Measurements from ENCODE around the gene SIPA1L3. TPM values are rescaled to one million over a fixed set of nuclear protein-coding genes. Genes with fewer than 3 reads are reported as not detected.

The SIPA1L3 gene
- total RNA-seq, 1 donor from 2014 or later = 26.9 TPM

DNA sequence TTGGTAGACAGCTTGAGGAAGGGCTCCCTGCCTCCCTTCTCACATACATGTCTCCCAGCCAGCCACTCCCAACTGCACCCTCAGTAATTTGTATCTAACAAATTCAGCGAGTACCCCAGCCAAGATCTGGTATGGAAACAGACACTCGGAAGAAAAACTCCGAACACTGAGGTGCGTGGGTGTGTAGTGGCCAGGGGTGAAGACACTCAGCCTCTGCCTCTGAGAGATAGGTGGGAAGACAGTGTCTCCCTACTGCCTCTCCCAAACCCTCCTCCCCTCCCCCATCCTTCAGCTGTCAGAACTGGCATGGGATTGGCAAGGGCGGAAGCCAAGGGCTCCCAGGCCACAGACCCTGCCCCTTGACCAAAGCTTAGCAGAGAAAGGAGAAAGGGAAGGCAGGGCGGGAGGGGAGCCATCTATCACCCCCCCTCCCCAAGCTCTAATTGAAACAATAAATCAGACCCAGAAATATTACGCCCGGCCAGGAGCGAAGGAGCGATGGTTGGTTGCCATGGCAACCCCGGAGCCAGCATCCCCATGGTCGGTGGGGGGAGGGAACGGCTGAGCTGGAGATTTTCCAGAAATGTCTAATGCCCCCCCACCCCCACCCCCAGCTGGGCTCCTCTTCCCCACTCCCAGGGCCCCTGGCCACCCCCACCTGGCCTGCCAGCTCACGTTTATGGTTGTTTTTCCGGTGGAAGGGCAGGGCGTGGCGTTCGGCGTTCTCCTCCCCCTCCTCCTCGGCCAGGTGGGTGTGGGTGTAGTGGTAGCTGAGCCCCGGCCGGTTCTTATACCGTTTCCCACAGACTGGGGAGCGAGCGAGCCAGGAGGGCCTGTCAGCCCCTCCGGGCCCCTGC is 310.0 kb downstream of the SIPA1L3 start:
- H3K36me3 Mint-ChIP-seq (ENCODE audit: low read depth, unreplicated experiment) = peaks cover 13% of the 10 kb centered on the region
- H3K27ac ChIP-seq (ENCODE audit: low read depth, low read length) = no peak overlapping the region
- peaks cover 15% of the 10 kb centered on the region for H3K4me1 ChIP-seq (ENCODE audit: insufficient read depth, low read length)
- H3K4me3 ChIP-seq (ENCODE audit: insufficient read depth, low read depth, low read length) = no peak overlapping the region
- no peaks in the 10 kb centered on the region for H3K79me2 ChIP-seq (ENCODE audit: insufficient read depth, low read length)
- peaks cover 9% of the 10 kb centered on the region for H3K4me1 Mint-ChIP-seq (ENCODE audit: low read depth, unreplicated experiment)
- H4K20me1 ChIP-seq (ENCODE audit: insufficient read depth, low read length) = peaks cover 4% of the 10 kb centered on the region
- H2AFZ ChIP-seq (ENCODE audit: low read depth, low read length) = no peak overlapping the region
- H3K9ac ChIP-seq (ENCODE audit: low read length) = no peak overlapping the region
- TF ChIP-seq EZH2 (IDR thresholded peaks at IDR 0.05; ENCODE audit: insufficient read depth, low read length) (no peak), CTCF (IDR thresholded peaks at IDR 0.05; ENCODE audit: insufficient read depth, low read depth, low read length) (no peak)
- H3K9me3 Mint-ChIP-seq (ENCODE audit: unreplicated experiment) = peaks cover 2% of the 10 kb centered on the region
- peaks cover 2% of the 10 kb centered on the region for H3K36me3 ChIP-seq (ENCODE audit: insufficient read depth, low read length)
- FAIRE-seq = no peak
- H3K27me3 ChIP-seq (ENCODE audit: insufficient read depth, low read length) = no peaks in the 10 kb centered on the region
- no peak overlapping the region for H3K4me3 Mint-ChIP-seq (ENCODE audit: unreplicated experiment)
- H3K4me2 ChIP-seq (ENCODE audit: low read length) = no peak overlapping the region
- no peak for DNase-seq (ENCODE audit: low read depth)
- H3K27ac Mint-ChIP-seq (ENCODE audit: unreplicated experiment) = no peak overlapping the region
- H3K9me3 ChIP-seq (ENCODE audit: insufficient read depth, low read depth, low read length) = no peaks in the 10 kb centered on the region
- H3K27me3 Mint-ChIP-seq (ENCODE audit: low read depth, unreplicated experiment) = no peaks in the 10 kb centered on the region

- Histone ChIP-seq H3K79me2 (ENCODE audit: insufficient read depth, low read length) (peaks cover 4% of the 10 kb centered on the region), H3K4me1 (ENCODE audit: insufficient read depth, low read length) (peaks cover 14% of the 10 kb centered on the region), H3K4me2 (ENCODE audit: low read length) (no peak overlapping the region), H3K9me3 (ENCODE audit: insufficient read depth, low read depth, low read length) (no peaks in the 10 kb centered on the region), H3K9ac (ENCODE audit: low read length) (no peak overlapping the region), H2AFZ (ENCODE audit: low read depth, low read length) (no peak overlapping the region), H3K4me3 (ENCODE audit: insufficient read depth, low read depth, low read length) (no peak overlapping the region), H3K36me3 (ENCODE audit: insufficient read depth, low read length) (peaks cover 2% of the 10 kb centered on the region), H3K27ac (ENCODE audit: low read depth, low read length) (no peak overlapping the region), H3K27me3 (ENCODE audit: insufficient read depth, low read length) (no peaks in the 10 kb centered on the region), H4K20me1 (ENCODE audit: insufficient read depth, low read length) (peaks cover 9% of the 10 kb centered on the region)
- H3K4me3 Mint-ChIP-seq (ENCODE audit: unreplicated experiment) = no peak overlapping the region
- peaks cover 2% of the 10 kb centered on the region for H3K9me3 Mint-ChIP-seq (ENCODE audit: unreplicated experiment)
- H3K36me3 Mint-ChIP-seq (ENCODE audit: low read depth, unreplicated experiment) = peaks cover 13% of the 10 kb centered on the region
- FAIRE-seq (no peak), DNase-seq (ENCODE audit: low read depth) (no peak)
- peaks cover 10% of the 10 kb centered on the region for H3K4me1 Mint-ChIP-seq (ENCODE audit: low read depth, unreplicated experiment)
- TF ChIP-seq EZH2 (IDR thresholded peaks at IDR 0.05; ENCODE audit: insufficient read depth, low read length) = no peak
- no peak for TF ChIP-seq CTCF (IDR thresholded peaks at IDR 0.05; ENCODE audit: insufficient read depth, low read depth, low read length)
- no peaks in the 10 kb centered on the region for H3K27me3 Mint-ChIP-seq (ENCODE audit: low read depth, unreplicated experiment)
- H3K27ac Mint-ChIP-seq (ENCODE audit: unreplicated experiment) = no peak overlapping the region
Measured at GRCh38 chr19:38218204-38218603, 311.2 kb downstream of the SIPA1L3 start.

- Histone ChIP-seq H2AFZ (ENCODE audit: low read depth, low read length) (no peak overlapping the region), H3K9me3 (ENCODE audit: insufficient read depth, low read depth, low read length) (no peaks in the 10 kb centered on the region), H3K4me1 (ENCODE audit: insufficient read depth, low read length) (peaks cover 10% of the 10 kb centered on the region), H3K9ac (ENCODE audit: low read length) (no peak overlapping the region), H4K20me1 (ENCODE audit: insufficient read depth, low read length) (peaks cover 6% of the 10 kb centered on the region), H3K36me3 (ENCODE audit: insufficient read depth, low read length) (peaks cover 2% of the 10 kb centered on the region), H3K27ac (ENCODE audit: low read depth, low read length) (no peak overlapping the region), H3K27me3 (ENCODE audit: insufficient read depth, low read length) (no peaks in the 10 kb centered on the region), H3K4me2 (ENCODE audit: low read length) (no peak overlapping the region), H3K79me2 (ENCODE audit: insufficient read depth, low read length) (peaks cover 10% of the 10 kb centered on the region), H3K4me3 (ENCODE audit: insufficient read depth, low read depth, low read length) (no peak overlapping the region)
- Mint-ChIP-seq H3K27ac (ENCODE audit: unreplicated experiment) (no peak overlapping the region), H3K4me1 (ENCODE audit: low read depth, unreplicated experiment) (peaks cover 6% of the 10 kb centered on the region), H3K27me3 (ENCODE audit: low read depth, unreplicated experiment) (no peaks in the 10 kb centered on the region), H3K9me3 (ENCODE audit: unreplicated experiment) (peaks cover under 1% of the 10 kb centered on the region), H3K4me3 (ENCODE audit: unreplicated experiment) (no peak overlapping the region), H3K36me3 (ENCODE audit: low read depth, unreplicated experiment) (peaks cover 11% of the 10 kb centered on the region)
- DNase-seq (ENCODE audit: low read depth) (no peak), FAIRE-seq (no peak)
- no peak for TF ChIP-seq EZH2 (IDR thresholded peaks at IDR 0.05; ENCODE audit: insufficient read depth, low read length)
- no peak for TF ChIP-seq CTCF (IDR thresholded peaks at IDR 0.05; ENCODE audit: insufficient read depth, low read depth, low read length)
Measured at GRCh38 chr19:38219221-38219620, 312.2 kb downstream of the SIPA1L3 start.
